Glutamatergic neuron (in vitro differentiated cells): ENCODE measurements around the gene PIH1D1. TPM values are rescaled to one million over a fixed set of nuclear protein-coding genes. Genes with fewer than 3 reads are reported as not detected.

ENCODE experiments used
- DNase-seq: peaks from one replicate; pipeline ENCODE4 v3.0.0; 2022
- H3K27ac Mint-ChIP-seq: one replicate; pipeline ENCODE4 v1.8.0; 2020; ENCODE audit warnings: mild to moderate bottlenecking, mixed read lengths, inconsistent platforms; ENCODE audit not compliant: unreplicated experiment
- H3K27me3 Mint-ChIP-seq: one replicate; pipeline ENCODE4 v1.8.0; 2020; ENCODE audit warnings: mild to moderate bottlenecking, moderate library complexity, mixed read lengths, inconsistent platforms; ENCODE audit not compliant: unreplicated experiment
- H3K36me3 Mint-ChIP-seq: one replicate; pipeline ENCODE4 v1.8.0; 2020; ENCODE audit warnings: mild to moderate bottlenecking, mixed read lengths, inconsistent platforms; ENCODE audit not compliant: unreplicated experiment
- H3K4me1 Mint-ChIP-seq: one replicate; pipeline ENCODE4 v1.8.0; 2020; ENCODE audit warnings: mild to moderate bottlenecking, low read depth, mixed read lengths, inconsistent platforms; ENCODE audit not compliant: unreplicated experiment
- H3K4me3 Mint-ChIP-seq: one replicate; pipeline ENCODE4 v1.8.0; 2020; ENCODE audit warnings: mild to moderate bottlenecking, mixed read lengths, inconsistent platforms; ENCODE audit not compliant: unreplicated experiment
- H3K9me3 Mint-ChIP-seq: one replicate; pipeline ENCODE4 v1.8.0; 2020; ENCODE audit warnings: mild to moderate bottlenecking, moderate library complexity, mixed read lengths, inconsistent platforms; ENCODE audit not compliant: unreplicated experiment
- total RNA-seq: library from RNA; stranded (reverse); fragmentation: NEBNext Ultra II Directional; extraction: Animal tissue kit (Norgen Biotek cat#: 25700); gene quantifications from one replicate; pipeline ENCODE4 v1.2.1, GENCODE V29; 2021; ENCODE audit not compliant: unreplicated experiment
- TF ChIP-seq, protein P1 (sequence below): fragments of 200-600 bp; sonication (generic); IDR thresholded peaks from one replicate; pipeline ENCODE4 v1.5.0; 2021; ENCODE audit not compliant: partially characterized antibody, unreplicated experiment

Gene PIH1D1
- total RNA-seq, 1 donor from 2014 or later, result 104 TPM

DNA sequence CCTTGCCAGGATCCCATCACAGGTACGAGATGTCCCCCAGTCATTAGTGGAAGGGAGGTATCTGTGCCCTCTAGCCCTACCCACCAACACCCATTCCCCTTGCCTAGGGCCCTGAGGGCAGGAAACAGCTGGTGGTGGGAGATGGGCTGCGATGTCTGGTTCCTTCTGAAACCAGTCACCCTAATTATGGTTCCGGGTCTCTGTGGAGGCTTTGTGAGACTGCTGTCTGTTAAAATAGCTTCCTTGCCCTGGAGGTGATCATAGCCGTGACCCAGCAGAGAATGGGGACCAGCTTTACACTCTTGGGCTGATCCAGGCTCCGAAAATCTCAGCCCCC is 6.9 kb upstream of the PIH1D1 start:
- no peak overlapping the region for H3K4me3 Mint-ChIP-seq
- no peak overlapping the region for H3K27ac Mint-ChIP-seq
- peaks cover 2% of the 10 kb centered on the region for H3K27me3 Mint-ChIP-seq
- DNase-seq, result no peak
- peaks cover 4% of the 10 kb centered on the region for H3K9me3 Mint-ChIP-seq
- H3K4me1 Mint-ChIP-seq, result peaks cover 3% of the 10 kb centered on the region
- no peaks in the 10 kb centered on the region for H3K36me3 Mint-ChIP-seq
- TF ChIP-seq, protein P1, sequence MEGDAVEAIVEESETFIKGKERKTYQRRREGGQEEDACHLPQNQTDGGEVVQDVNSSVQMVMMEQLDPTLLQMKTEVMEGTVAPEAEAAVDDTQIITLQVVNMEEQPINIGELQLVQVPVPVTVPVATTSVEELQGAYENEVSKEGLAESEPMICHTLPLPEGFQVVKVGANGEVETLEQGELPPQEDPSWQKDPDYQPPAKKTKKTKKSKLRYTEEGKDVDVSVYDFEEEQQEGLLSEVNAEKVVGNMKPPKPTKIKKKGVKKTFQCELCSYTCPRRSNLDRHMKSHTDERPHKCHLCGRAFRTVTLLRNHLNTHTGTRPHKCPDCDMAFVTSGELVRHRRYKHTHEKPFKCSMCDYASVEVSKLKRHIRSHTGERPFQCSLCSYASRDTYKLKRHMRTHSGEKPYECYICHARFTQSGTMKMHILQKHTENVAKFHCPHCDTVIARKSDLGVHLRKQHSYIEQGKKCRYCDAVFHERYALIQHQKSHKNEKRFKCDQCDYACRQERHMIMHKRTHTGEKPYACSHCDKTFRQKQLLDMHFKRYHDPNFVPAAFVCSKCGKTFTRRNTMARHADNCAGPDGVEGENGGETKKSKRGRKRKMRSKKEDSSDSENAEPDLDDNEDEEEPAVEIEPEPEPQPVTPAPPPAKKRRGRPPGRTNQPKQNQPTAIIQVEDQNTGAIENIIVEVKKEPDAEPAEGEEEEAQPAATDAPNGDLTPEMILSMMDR, result no peak

DNA sequence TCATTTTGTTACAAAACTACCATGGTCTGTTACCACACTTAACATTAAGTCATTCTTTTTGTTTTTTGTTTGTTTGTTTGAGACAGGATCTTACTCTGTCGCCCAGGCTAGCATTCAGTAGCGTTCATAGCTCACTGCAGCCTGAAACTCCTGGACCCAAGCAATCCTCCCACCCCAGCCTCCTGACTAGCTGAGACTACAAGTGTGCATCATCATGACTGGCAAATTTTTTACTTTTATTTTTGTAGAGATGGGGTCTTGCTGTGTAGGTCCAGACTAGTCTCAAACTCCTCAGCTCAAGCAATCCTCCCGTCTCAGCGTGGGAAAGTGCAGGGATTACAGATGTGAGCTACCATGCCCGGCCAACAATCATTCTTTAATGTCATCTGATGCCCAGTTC is 4.7 kb upstream of the PIH1D1 start:
- no peak overlapping the region for H3K4me3 Mint-ChIP-seq
- peaks cover 6% of the 10 kb centered on the region for H3K9me3 Mint-ChIP-seq

DNA sequence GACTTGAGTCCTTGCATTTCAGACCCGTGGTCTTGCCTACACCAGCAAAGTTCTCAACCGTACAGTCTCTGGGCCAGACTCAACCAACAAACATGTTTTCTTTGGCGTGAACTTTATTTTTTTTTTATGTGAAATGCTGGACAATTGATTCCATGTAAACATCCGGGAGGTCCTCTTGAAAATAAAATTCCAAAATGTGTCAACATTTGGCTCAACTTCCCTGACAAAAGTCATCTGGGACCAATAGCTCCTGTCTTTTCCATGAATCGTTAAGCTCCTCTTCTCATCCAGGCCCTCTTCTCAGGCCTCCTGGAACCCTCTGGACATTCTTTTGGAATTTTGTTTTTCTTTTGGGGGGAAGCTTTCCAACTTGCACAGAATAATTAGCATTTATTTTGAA is 4.2 kb upstream of the PIH1D1 start:
- Mint-ChIP-seq H3K9me3 (peaks cover 6% of the 10 kb centered on the region), H3K36me3 (no peaks in the 10 kb centered on the region), H3K4me3 (no peak overlapping the region), H3K27me3 (peaks cover 3% of the 10 kb centered on the region), H3K4me1 (peaks cover 5% of the 10 kb centered on the region), H3K27ac (no peak overlapping the region)
- no peak for DNase-seq
- TF ChIP-seq, protein P1, result no peak

More for the DNA sequence above, 4.7 kb upstream of the PIH1D1 start:
- peaks cover 3% of the 10 kb centered on the region for H3K27me3 Mint-ChIP-seq
- TF ChIP-seq, protein P1, result no peak
- peaks cover 4% of the 10 kb centered on the region for H3K4me1 Mint-ChIP-seq
- no peaks in the 10 kb centered on the region for H3K36me3 Mint-ChIP-seq
- H3K27ac Mint-ChIP-seq, result no peak overlapping the region
- DNase-seq, result no peak

DNA sequence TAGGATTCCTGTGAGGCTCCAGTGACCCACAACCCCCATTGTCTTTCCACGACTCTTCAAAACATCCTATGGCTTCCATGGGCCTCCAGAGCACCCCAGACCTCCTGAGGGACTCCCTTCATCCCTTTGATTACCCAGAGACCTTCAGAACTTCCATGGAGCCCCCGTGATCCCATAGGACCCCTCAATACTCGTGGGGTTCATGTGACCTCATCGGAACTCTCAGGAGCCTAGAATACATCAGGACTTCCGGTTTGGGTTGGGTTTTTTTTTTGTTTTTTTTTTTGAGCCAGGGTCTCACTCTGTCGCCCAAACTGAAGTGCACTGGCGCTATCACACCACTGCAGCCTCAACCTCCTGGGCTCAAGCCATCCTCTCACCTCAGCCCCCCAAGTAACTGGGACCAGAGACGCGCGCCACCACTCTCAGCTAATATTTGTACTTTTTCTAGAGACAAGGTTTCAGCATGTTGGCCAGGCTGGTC is 2.2 kb upstream of the PIH1D1 start:
- H3K27ac Mint-ChIP-seq, result peak overlapping the region; percentile 100
- peaks cover 3% of the 10 kb centered on the region for H3K27me3 Mint-ChIP-seq
- H3K9me3 Mint-ChIP-seq, result peaks cover 4% of the 10 kb centered on the region
- H3K4me1 Mint-ChIP-seq, result peaks cover 10% of the 10 kb centered on the region
- H3K4me3 Mint-ChIP-seq, result peak overlapping the region; percentile 100
- no peak for DNase-seq
- H3K36me3 Mint-ChIP-seq, result no peaks in the 10 kb centered on the region
- TF ChIP-seq, protein P1, result no peak

DNA sequence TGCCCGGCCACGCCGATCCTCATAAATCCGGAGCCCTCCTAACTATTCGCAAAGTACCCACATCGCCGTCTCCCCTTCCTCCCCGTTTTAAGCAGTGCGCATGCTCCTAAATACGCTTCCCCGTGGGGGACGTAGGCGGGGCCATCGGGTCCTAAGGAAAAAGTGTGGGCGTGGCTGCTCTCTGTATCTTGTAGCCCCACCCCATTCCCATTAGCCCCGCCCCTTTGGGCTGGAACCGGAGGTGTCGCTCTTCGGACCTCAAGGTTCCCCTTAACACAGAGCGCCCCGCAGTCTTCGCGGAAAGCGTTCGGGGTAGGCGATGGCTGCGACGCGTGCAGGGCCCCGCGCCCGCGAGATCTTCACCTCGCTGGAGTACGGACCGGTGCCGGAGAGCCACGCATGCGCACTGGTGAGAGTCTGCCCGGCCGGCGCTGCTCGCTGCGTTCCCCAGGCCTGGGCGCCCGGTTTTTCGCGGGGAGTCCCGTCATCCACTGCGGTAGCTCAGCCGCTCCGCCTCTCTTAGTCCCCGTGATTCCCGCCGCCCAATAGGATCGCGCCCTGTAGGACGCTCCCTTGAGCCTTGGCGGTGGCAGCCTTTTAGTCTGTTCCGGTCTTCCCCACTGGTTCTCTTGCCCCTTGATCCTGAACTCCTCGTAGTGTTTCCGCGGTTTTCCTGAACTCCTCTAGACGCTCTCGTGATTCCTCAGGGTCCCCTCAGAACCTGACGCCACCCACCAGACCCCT is 1.6 kb upstream of the PIH1D1 start, which contains the start of gene ALDH16A1:
Gene ALDH16A1, plus strand, starts transcription at position 213 of the 744 bp plus-strand sequence. Its CDS starts 107 bp downstream, at position 320.
- Mint-ChIP-seq H3K27me3 (peaks cover 3% of the 10 kb centered on the region), H3K4me1 (peaks cover 10% of the 10 kb centered on the region)

More for the DNA sequence above, 1.6 kb upstream of the PIH1D1 start, which contains the start of gene ALDH16A1:
- Mint-ChIP-seq H3K27ac (peak within 1 kb of the TSS; percentile 100), H3K9me3 (peaks cover 6% of the 10 kb centered on the region), H3K4me3 (peak within 1 kb of the TSS; percentile 100), H3K36me3 (no peaks in the 10 kb centered on the region)
- TF ChIP-seq, protein P1, result no peak
- peak; percentile 98 for DNase-seq
